Smooth muscle cell of bladder (primary cell): ENCODE data around the gene LRFN5. TPM values are rescaled to one million over a fixed set of nuclear protein-coding genes. Genes with fewer than 3 reads are reported as not detected.

Source experiments
- total RNA-seq: library from RNA; depleted of rRNA; stranded (reverse); fragments of >200 nt; gene quantifications from 2 replicates; pipeline ENCODE4 v1.2.3, GENCODE V29; 2014

The LRFN5 gene
- total RNA-seq, result 1.3 and 7.4 TPM in 2 replicates

GRCh38 chr14:41606532-41607303 is at the start of gene LRFN5:
LRFN5 (plus strand) TSS chr14:41606876.

